ENCODE data around the gene TSSK2.
"Not testable (repeated sequence)": the region's sequence is repeated elsewhere in the genome, so short reads cannot be mapped to it uniquely, and the experiment has no call there.

TSSK2 gene

DNA sequence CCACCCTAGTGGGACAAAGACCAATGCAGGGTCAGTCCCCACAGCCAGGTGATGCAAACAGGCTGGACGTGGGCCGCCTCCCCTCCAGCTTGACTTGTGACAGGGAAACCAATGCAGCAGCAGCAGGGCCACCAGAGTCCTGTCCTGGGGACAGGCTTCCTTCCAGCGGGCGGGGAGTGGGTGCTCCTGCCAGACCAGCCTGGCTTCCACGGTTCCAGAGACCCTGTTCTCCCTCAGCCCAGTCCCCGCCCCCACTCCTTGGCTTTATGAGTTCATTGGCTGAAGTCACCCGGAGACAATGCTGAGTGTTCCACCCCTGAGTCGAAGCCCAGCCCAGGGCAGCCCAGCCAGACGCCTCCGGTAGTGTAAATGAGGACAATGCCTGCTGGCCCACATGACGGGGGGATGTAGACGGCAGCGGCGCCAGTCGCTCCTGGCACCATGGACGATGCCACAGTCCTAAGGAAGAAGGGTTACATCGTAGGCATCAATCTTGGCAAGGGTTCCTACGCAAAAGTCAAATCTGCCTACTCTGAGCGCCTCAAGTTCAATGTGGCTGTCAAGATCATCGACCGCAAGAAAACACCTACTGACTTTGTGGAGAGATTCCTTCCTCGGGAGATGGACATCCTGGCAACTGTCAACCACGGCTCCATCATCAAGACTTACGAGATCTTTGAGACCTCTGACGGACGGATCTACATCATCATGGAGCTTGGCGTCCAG is at the start of gene TSSK2:
Gene TSSK2, plus strand, starts transcription at position 350 of the 726 bp plus-strand sequence. Its CDS starts 92 bp downstream, at position 442.
- no peak for DNase-seq

DNA sequence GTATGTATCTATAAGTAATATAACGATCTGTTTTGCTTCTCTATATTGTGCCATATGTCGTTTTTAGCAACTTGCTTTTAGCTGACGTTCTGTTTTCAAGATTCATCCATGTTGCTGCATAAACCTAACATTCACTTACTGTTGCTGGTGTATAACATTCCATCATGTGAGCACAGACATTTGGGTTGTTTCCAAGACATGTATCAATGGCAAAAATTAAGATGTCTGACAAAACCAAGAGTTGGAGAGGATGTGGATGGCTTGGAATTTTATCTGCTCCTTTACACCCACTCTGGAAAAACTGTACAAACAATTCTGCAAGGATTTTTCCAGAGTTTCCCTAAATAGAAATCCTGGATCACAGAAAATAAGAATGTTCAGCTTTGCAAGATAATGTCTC is 49.8 kb upstream of the TSSK2 start:
- DNase-seq, result no peak

DNA sequence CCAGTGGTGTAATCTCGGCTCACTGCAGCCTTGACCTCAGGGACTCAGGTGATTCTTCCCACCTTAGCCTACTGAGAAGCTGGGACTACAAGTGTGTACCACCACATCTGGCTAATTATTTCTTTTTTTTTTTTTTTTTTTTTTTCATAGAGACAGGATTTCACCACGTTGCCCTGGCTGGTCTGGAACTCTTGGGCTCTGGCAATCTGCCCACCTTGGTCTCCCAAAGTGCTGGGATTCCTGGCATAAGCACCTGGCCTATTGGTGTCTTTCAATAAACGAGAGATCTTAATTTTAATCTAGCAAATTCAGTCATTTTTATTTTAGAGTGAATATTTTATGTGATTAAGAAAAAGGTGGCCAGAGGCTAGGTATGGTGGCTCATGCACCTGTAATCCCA is 49.0 kb upstream of the TSSK2 start:
- DNase-seq, result no peak

DNA sequence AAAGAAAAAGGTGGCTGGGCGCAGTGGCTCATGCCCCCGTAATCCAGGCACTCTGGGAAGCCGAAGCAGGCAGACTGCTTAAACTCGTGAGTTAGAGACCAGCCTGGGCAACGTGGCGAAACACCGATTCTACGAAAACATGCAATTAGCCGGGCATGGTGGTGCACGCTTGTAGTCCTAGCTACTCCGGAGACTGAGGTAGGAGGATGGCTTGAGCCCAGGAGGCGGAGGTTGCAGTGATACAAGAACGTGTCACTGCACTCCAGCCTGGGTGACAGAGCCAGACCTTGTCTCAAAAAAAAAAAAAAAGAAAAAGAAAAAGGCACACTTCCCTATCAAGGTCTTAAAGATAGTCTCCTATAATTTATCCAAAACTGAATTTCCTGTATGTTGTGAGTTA is 48.3 kb upstream of the TSSK2 start:
- DNase-seq, result no peak

DNA sequence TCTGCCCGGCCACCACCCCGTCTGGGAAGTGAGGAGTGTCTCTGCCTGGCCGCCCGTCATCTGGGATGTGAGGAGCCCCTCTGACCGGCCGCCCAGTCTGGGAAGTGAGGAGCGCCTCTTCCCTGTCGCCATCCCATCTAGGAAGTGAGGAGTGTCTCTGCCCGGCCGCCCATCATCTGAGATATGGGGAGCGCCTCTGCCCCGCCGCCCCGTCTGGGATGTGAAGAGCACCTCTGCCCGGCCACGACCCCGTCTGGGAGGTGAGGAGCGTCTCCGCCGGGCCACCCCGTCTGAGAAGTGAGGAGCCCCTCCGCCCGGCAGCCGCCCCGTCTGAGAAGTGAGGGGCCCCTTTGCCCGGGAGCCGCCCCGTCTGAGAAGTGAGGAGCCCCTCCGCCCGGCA is 47.0 kb upstream of the TSSK2 start:
- not testable (repeated sequence) for DNase-seq

DNA sequence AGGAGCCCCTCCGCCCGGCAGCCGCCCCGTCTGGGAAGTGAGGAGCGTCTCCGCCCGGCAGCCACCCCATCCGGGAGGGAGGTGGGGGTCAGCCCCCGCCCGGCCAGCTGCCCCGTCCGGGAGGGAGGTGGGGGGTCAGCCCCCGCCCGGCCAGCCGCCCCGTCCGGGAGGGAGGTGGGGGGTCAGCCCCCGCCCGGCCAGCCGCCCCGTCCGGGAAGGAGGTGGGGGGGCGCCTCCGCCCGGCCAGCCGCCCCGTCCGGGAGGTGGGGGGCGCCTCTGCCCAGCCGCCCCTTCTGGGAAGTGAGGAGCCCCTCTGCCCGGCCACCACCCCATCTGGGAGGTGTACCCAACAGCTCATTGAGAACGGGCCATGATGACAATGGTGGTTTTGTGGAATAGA is 46.5 kb upstream of the TSSK2 start:
- not testable (repeated sequence) for DNase-seq

DNA sequence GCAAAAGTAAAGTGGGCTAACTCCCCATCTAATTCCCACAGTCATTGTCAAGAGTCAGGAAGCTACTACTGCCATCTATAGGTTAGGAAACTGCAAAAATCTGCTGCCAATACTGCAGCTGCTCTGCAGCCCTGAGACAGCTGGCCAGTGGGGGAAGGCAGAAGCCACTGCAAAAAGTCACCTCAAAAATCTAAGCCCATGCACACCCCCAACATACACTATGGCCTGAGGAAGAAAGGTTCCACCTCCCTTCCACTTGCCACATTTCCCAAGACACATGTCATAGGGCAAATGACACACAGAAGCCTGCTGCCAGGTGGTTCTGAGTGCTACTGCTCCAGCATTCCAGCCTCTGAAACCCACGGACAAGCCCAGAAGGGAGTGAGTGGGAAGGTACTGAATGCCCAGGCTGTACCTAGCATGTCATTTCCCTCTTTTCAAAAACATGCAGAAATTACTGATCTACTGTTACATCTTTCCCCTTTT is 45.8 kb upstream of the TSSK2 start:
- no peak for DNase-seq

DNA sequence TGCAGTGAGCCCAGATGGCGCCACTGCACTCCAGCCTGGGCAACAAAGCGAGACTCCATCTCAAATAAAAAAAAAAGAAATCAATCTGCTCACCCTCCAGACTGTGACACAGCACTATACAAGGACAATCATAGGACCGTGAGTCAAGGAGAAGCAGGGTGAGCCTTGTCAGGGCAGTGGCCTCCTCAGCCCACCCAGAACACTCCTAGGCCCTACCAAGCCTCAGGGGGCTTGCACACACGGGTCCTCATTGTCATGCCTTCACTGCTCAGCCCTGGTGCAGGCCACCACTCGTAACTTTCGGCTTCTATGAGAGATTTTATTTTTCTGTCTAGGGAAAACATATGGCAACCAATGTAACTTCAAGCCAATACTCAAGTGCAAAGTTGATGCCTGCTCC is 44.7 kb upstream of the TSSK2 start:
- no peak for DNase-seq

DNA sequence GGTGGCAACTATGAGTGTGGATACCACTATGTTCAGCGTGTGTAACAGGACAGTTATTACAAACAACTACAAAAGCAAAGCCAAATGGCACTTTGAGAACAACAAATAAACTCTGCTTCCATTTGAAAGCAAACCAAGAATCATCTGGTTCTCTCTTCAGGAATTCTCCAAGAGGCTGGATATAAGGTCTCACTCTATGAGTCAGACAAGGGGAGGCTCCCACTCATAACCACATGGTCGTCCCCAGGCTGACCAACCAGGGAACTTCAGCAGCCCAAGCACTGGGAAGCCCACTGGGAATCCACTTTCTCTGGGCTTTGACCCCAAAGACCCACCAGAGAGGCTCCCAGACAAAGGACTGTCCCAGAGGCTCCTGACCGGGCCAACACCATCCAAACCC is 44.2 kb upstream of the TSSK2 start:
- DNase-seq, result no peak

DNA sequence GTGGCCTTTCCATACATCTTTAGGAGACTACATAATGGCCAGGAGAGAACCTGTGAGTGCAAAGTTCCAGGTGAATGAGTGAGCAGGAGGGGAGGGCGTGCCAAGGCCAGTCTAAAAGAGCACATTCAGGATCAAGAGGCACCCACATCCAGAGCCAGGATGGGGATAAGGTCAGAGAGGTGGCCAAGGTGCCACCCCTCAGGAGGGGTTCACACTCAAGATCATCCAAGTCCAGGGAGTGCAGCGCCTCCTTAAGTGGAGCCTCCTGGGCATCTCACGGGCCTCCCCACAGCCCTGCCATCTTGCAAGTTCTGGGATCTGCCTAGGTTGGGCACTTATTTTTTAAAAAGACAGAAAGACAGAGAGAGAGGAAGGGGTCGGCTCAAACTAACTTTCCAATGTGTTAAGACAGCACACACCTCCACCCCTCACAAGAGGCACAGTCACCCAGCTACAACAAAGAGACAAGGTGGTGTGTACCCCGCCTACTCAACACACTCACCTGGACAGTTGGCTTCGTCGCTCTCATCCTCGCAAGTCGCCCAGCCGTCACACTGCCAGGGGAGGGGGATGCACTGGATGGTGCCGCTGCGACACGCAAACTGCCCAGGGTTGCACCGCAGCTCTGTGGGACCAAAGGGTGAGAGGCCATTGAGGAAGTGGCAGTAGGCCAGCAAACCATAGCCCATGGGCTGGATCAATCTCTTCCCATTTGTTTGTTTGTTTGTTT is 42.1 kb upstream of the TSSK2 start:
- DNase-seq, result no peak

DNA sequence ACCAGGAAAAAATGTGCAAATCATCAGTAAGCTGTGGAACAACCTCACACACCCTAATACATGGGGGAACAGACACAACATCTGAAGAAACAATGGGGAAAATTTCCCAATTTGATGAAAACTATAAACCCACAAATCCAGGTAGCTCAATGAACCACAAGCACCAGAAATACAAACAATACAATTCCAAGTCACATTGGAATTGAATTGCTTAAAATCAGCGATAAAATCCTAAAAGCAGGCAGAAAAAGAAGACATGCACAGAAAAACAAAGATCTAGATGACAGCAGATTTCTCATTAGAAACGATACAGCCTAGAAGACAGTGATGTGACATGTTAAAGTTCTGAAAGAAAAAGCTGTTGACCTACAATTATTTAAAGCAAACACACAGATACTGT is 40.9 kb upstream of the TSSK2 start:
- DNase-seq, result no peak

DNA sequence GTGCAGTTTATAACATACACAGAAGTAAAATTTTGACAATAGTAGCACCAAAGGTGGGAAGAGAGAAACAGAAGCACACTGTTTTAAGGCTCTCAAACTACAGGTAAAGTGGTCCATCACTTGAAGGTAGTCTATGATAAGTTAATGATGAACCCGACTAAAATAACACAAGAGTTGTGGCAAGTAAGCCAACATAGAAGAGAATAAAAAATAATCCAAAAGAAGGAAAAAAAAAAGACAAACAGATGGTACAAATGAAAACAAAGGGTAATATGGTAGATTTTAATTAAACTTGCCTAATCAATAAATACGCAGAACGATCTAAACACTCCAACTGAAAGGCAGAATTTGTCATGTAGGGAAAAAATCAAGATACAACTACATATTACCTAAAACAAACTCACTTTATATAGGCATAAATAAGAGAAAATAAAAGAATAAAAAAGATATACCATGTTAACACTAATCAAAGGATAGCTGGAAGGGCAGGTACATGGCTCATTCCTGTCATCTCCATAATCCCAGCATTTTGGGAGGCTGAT is 40.5 kb upstream of the TSSK2 start:
- DNase-seq, result no peak

DNA sequence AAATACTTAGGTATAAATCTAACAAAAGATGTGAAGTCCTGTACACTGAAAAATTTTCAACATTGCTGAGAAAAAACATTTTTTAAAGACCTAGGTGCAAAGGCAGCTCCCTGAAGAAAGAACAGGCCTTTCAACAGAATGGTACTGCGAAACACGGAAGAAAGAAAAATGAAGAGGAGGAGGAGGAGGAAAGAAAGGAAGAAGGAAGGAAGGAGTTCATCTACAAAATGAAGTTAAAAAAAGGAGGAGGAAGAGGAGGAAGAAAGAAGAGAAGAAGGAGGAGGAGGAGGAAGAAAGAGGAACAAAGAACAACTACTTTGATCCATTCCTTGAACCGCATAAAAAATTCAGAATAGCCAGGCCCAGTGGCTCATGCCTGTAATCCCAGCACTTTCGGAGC is 38.4 kb upstream of the TSSK2 start:
- DNase-seq, result no peak

DNA sequence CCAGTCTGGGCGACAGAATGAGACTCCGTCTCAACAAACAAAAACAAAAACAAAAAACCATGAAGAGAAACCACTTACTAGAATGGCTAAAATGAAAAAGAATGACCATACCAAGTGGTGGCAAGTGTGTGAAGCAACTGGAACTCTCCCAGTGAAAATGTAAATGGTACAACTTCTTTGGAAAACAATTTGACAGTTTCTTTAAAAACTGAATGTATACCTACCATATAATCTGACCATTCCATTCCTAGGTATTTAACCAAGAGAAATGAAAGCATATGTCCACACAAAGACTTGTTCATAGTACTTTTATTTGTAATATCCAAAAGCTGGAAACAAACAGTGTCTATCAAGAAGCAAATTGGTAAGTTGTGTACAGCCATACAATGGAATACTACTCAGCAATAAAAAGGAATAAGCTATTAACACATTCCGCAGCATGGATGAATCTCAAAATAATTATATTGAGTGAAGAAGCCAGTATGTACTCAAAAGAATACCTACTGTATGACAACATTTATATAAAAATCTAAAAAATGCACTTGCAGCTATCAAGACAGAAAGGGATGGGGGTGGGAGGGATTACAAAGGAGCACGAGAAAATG is 36.6 kb upstream of the TSSK2 start:
- DNase-seq, result no peak

DNA sequence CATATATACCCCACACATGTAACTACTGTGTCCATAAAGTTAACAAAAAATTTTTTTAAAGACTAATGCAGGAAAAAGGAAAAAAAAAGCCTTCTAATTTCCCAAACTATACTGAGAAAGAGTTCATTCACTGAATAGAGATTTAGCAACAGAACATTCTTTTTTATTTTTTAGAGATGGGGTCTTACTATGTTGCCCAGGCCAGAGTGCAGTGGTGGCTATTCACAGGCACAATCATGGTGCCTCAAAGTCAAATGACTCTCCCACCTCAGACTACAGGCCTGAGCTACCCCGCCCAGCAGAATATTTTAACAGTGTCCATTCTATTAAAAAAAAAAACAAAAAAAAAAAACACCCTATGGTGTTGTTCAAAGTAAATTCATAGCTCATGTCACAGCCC is 34.6 kb upstream of the TSSK2 start:
- no peak for DNase-seq

DNA sequence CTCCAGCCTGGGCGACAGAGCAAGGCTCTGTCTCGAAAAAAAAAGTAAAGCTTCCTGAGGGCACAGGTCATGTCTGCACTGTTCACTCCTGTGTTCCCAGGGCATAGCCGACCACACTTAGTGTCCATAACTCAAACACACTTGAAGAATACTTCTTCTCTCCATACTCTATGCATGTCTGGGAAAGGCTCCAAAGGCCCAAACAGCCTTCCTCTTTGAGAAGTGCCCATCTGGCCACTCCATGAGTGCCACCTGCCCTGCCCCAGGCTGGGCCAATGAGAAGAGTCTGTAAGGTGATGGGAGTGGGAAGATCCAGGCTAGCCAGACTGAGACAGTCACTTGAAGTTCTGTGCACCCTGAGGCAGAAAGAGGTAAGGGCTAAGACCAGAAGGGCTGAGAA is 33.6 kb upstream of the TSSK2 start:
- DNase-seq, result no peak

DNA sequence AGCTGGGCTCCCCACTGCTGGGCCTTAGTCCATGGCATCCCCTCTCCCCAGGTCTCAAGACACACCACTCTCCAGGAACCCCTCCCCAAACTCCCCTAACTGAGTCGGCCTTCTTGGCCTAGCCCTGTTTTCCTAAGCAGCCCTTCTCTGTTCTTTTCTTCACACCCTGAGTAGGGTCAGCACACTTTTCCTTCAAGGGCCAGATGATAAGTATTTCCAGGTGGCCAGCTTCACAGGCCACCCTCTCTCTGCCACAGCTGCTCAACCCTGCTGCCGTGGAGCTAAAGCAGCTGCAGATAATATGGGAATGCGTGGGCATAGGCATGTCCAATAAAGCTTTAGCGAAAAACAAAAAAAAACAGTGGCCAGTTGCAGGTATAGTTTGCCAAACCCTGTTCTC is 33.0 kb upstream of the TSSK2 start:
- no peak for DNase-seq

DNA sequence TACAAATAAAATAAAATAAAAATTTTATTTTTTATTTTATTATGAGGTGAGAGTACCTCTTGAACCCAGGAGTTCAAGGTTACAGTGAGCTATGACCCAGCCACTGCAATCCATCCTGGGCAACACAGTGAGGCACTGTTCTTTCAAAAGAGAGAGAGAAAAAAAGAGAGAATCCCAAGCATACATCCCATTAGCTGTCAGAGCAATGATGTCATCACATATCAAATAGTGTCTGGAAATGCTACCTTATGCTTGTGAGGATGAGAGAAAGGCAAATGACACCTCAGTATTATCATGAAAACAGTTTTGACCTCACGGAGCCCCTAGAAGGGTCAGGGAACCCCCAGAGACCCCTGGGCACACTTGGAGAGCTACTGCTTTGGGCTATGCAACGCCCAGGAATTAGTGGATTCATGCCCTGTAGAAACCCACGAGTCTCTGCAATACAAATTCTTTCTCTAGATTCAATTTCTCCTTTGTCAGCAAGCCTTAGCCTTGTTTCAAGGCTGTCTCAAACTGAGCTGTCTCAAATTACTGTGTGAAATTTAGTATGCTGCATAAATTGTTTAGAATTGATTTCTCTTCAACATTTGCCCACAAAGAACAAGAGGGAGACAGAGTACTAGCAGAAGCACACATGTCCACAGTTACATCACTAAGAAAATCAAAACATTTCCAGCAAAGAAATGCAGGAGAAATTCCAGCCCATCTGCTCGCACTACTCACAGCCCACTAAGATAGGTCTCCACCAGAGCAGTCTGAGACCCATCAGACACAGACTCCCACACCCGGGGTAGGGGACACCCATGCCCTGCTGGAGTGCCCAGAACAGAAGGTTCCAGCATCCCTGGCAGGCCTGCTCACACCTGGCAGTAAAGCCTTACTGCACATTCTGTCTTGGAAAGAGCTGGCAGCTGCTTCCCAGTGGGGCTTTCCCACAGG is 27.0 kb upstream of the TSSK2 start:
- DNase-seq, result no peak

DNA sequence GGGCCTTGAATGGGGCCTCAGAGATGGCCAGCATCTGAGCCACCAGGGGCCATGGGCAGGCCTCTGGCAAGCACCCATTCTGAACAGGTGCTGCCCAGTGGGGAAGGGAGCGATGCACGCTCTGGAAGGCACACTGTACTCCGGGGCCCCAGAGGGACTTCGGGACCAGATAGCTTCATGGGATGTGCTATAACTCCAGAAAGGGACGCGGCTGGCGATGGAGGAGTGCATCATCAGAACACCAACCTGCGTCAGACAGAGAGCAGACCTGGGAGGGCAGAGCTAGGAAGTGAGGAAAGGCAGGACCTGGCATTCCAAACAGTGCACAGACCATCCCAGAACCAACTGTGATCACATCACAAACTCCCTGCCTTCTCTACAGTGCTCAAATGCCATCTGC is 25.7 kb upstream of the TSSK2 start:
- DNase-seq, result no peak

DNA sequence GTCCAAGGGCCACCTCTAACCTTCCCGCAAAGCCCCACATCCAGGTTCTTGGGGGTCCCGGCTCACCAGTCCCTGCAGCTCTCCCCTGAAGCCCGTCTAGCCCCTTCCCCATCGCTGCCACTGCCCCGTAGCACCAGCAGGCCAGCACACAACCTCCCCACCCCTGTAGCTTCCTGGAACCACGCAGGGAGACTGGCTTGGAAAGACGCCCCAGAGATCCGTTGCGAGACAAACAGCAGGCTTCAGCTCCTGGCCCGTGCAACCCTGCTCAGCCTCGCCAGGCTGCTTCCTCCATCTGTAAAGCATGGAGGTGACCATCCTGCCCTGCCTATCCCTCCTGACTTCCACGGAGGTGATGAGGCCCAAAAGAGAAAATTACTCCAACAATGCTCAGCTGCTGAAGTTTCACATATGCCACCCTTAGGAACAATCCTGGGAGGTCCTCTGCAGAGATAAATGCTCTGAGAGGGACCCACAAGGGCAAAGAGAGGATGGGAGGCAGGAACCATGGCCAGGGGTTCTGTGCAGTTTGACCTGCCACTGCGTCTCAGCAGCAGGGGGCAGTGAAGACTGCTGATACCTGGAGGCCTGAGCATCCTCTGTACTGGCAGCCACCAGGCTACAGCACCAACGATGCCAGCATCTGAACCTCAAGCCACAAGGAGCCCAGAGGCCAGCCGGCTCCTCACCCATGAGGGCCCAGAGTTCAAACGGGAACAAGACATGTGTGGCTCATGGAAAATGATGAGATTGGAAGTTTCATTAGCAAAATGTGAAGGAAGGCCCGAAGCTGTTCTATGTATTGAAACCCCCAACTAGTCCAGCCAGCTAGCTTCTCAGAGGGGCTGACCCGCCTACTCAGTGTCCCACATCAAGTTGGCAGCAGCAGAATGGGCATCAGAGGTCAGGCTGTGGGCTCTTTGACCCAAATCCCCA is 25.0 kb upstream of the TSSK2 start:
- peak; percentile 49 for DNase-seq
